Muscle layer of colon (tissue), 2 donors: ENCODE data around the gene PRRG4.
"Not testable (repeated sequence)": the region's sequence is repeated elsewhere in the genome, so short reads cannot be mapped to it uniquely, and the experiment has no call there.

Source experiments
- H3K27ac ChIP-seq: one replicate; pipeline ENCODE4 v1.7.0; 2013; ENCODE audit warnings: low read depth, mild to moderate bottlenecking, low read length, moderate library complexity
- H3K27me3 ChIP-seq, 2 donors: one replicate each; pipeline ENCODE4 v1.7.0; 2013; ENCODE audit warnings: low read length in 2 of 2, mild to moderate bottlenecking in 2 of 2; ENCODE audit not compliant: insufficient read depth in 2 of 2, control insufficient read depth in 1 of 2
- H3K36me3 ChIP-seq: one replicate; pipeline ENCODE4 v1.7.0; 2013; ENCODE audit warnings: mild to moderate bottlenecking, low read length; ENCODE audit not compliant: insufficient read depth
- H3K4me1 ChIP-seq: one replicate; pipeline ENCODE4 v1.7.0; 2013; ENCODE audit warnings: mild to moderate bottlenecking, low read length; ENCODE audit not compliant: insufficient read depth
- H3K4me3 ChIP-seq, 2 donors: one replicate each; pipeline ENCODE4 v1.7.0; 2013; ENCODE audit warnings: low read length in 2 of 2, low read depth in 1 of 2, mild to moderate bottlenecking in 1 of 2, moderate library complexity in 1 of 2
- H3K9ac ChIP-seq: one replicate; pipeline ENCODE4 v1.7.0; 2013; ENCODE audit warnings: low read length
- H3K9me3 ChIP-seq: one replicate; pipeline ENCODE4 v1.7.0; 2013; ENCODE audit warnings: mild to moderate bottlenecking, low read length
- donor health status: abdominal sarcoma.
- donor health status: Adenocarcinoma of cecum.

PRRG4 gene

GRCh38 chr11:32887707-32888383 is 58.1 kb downstream of the PRRG4 start:
- not testable (repeated sequence) for H3K9me3 ChIP-seq, H3K9ac ChIP-seq, H3K27ac ChIP-seq, H3K36me3 ChIP-seq, H3K4me3 ChIP-seq, H3K4me1 ChIP-seq, H3K27me3 ChIP-seq

GRCh38 chr11:32888384-32888710 is 58.6 kb downstream of the PRRG4 start:
- H3K27ac ChIP-seq, H3K4me3 ChIP-seq, H3K36me3 ChIP-seq, H3K9ac ChIP-seq, H3K27me3 ChIP-seq, H3K9me3 ChIP-seq, H3K4me1 ChIP-seq: not testable (repeated sequence)

GRCh38 chr11:32888805-32889204 is 59.1 kb downstream of the PRRG4 start:
- no peak overlapping the region for H3K9ac ChIP-seq
- no peaks in the 10 kb centered on the region for H3K36me3 ChIP-seq
- H3K4me1 ChIP-seq = peaks cover 8% of the 10 kb centered on the region
- H3K4me3 ChIP-seq = no peak overlapping the region
- no peaks in the 10 kb centered on the region for H3K9me3 ChIP-seq
- no peak overlapping the region for H3K27ac ChIP-seq
- no peaks in the 10 kb centered on the region for H3K27me3 ChIP-seq

GRCh38 chr11:32890843-32891656 is 61.3 kb downstream of the PRRG4 start:
- H3K4me3 ChIP-seq = no peak overlapping the region
- H3K36me3 ChIP-seq = no peaks in the 10 kb centered on the region
- H3K27me3 ChIP-seq = no peaks in the 10 kb centered on the region
- H3K9me3 ChIP-seq = no peaks in the 10 kb centered on the region
- H3K4me1 ChIP-seq = peaks cover 23% of the 10 kb centered on the region
- no peak overlapping the region for H3K27ac ChIP-seq
- no peak overlapping the region for H3K9ac ChIP-seq

DNA sequence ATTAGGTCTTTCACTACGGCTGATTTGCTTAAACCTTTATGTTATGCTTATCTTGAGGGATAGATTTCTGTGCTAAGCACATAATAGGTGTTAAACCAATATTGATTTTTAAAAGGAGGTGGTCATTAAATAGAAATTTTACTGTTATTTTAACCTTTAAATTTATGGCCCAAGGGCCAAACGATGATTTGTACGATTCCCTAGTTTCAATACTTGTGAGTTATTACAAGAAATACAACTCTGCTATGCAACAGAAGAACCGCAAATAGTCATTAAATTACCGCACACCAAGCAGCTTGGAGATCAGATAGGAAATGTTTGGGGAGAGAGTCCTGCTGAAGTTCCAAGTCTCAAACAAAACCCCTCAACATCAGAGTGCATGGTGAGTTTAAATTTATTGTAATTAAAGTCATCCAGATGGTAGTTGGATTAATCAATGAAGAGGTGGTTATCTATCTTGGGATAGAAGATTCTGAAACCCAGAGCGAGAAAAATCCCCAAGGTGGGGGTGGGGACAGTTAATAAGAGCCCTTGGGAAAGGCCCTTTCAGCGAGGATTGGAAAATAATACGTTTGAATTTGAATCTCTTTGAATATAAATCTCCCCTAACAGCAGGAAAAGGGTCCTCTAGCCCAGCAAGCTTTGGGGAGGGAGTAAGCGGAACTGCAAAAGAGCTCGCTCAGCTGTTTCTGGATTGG is 62.1 kb downstream of the PRRG4 start:
- Histone ChIP-seq H3K27me3 (no peaks in the 10 kb centered on the region), H3K4me3 (peak overlapping the region; percentile 64 to 87), H3K9ac (peak overlapping the region; percentile 87), H3K9me3 (no peaks in the 10 kb centered on the region), H3K4me1 (peaks cover 23% of the 10 kb centered on the region), H3K27ac (peak overlapping the region; percentile 97), H3K36me3 (no peaks in the 10 kb centered on the region)

DNA sequence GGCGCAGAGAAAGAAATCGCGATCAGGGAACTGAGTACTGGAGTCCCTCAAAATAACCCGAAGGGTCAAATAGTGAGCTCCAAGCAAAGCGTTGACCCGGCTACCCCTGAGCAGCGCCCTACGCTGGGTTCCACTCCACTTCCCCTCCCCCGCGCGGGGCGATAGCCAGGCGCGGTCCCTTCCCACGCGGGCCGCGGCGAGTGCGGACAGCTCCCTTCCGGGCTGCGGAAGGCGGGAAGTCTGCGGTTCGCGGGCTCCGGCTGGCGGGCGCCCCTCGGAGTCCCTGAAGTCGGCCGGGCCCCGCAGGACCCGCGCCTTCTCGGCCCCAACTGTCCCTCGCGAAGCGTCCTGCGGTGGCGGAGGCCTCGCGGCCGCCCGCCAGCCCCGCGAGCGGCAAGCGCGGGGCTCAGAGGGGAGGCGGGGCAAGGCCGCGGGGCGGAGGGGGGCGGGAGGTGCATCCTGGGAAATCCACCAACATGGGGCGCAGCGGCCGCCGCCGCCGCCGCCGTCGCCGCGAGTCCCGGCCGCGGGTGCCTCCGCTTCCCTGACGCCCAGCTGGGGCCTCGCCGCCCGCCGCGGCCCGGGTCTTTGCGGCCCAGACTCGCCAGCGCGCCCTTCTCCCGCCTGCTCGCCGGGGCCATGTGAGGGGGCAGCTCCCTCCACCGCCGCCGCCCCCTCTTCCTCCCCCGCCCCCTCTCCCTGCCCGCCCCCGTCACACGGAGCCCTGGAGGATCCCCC is 62.8 kb downstream of the PRRG4 start, which contains the start of gene QSER1:
QSER1 (plus strand) TSS at position 457 of the 738 bp plus-strand sequence. CDS start 315 bp downstream, outside the sequence.
- H3K9me3 ChIP-seq = no peaks in the 10 kb centered on the region
- no peaks in the 10 kb centered on the region for H3K27me3 ChIP-seq
- peaks cover 23% of the 10 kb centered on the region for H3K4me1 ChIP-seq
- H3K9ac ChIP-seq = peak within 1 kb of the TSS; percentile 87
- peak within 1 kb of the TSS; percentile 97 for H3K27ac ChIP-seq
- peak within 1 kb of the TSS; percentile 87 to 96 for H3K4me3 ChIP-seq
- no peaks in the 10 kb centered on the region for H3K36me3 ChIP-seq

- Histone ChIP-seq H3K4me3 (peak overlapping the region; percentile 75 to 96), H3K9ac (no peak overlapping the region), H3K27ac (peak overlapping the region; percentile 97), H3K9me3 (no peaks in the 10 kb centered on the region), H3K4me1 (peaks cover 23% of the 10 kb centered on the region), H3K36me3 (no peaks in the 10 kb centered on the region), H3K27me3 (no peaks in the 10 kb centered on the region)
These were observed 63.3 kb downstream of the PRRG4 start for GRCh38 chr11:32893093-32893342.

DNA sequence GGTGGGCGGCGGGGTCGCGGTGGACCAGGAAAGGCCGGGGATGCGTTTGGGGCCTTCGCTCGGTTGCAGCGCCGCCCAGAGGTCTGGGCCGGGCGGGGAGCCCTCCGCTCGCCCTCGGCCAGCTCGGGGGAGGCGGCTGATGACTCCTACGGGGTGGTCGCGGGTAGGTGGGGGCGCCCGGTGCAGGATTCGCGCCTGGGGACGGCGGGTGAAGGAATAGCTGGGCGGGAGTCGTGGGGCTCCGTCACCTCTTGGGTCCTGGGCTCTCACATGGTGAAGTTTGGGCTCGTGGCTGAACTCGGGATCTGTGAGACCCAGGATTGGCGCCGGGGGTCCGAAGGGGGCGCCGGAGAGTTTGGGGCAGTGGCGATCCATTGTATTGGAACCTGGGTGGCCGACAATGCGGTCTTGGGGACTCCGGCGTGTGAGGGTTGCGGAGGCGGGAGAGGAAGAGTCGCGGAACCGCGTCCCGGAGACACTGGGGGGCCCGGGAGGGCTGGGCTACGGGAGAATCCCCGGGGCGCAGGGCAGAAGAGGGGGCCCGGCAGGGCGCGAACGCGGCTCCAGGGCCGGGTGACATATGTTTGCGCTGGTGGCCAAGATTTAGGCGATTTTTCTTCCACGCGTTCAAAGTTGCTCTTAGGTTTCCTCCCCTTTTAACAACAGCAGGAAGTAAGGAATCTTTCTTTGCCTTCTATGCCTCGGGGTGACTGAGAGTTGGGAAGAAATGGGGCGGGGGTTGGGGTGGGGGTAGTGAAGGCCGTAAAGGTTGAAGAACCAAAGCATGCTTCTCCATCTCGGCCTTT is 63.8 kb downstream of the PRRG4 start:
- H3K27me3 ChIP-seq = no peaks in the 10 kb centered on the region

GRCh38 chr11:32894149-32894827 is 64.6 kb downstream of the PRRG4 start:
- peak overlapping the region; percentile 77 for H3K27ac ChIP-seq
- H3K36me3 ChIP-seq = no peaks in the 10 kb centered on the region
- H3K9me3 ChIP-seq = no peaks in the 10 kb centered on the region
- no peak overlapping the region for H3K9ac ChIP-seq
- no peaks in the 10 kb centered on the region for H3K27me3 ChIP-seq
- H3K4me1 ChIP-seq = peaks cover 23% of the 10 kb centered on the region
- H3K4me3 ChIP-seq = peak overlapping the region; percentile 75 to 96

More for the DNA sequence above, 63.8 kb downstream of the PRRG4 start:
- H3K9ac ChIP-seq = peak overlapping the region; percentile 62
- peak overlapping the region; percentile 77 for H3K27ac ChIP-seq
- no peaks in the 10 kb centered on the region for H3K36me3 ChIP-seq
- H3K9me3 ChIP-seq = no peaks in the 10 kb centered on the region
- peaks cover 23% of the 10 kb centered on the region for H3K4me1 ChIP-seq
- peak overlapping the region; percentile 75 to 96 for H3K4me3 ChIP-seq

- H3K9ac ChIP-seq = no peak overlapping the region
- H3K4me3 ChIP-seq = no peak overlapping the region
- H3K9me3 ChIP-seq = no peaks in the 10 kb centered on the region
- no peaks in the 10 kb centered on the region for H3K36me3 ChIP-seq
- no peaks in the 10 kb centered on the region for H3K27me3 ChIP-seq
- peaks cover 23% of the 10 kb centered on the region for H3K4me1 ChIP-seq
- H3K27ac ChIP-seq = no peak overlapping the region
These were observed 65.2 kb downstream of the PRRG4 start for GRCh38 chr11:32894921-32895320.
